NCI-H510A treated with DMSO at 0.1 percent for 48 hours (cell line): ENCODE data around the gene ALG3.

Experiments
- DNase-seq: peaks from one replicate; lab custom pipeline; 2025; lab: John Stamatoyannopoulos, UW

The ALG3 gene

GRCh38 chr3:184259878-184260723 is 11.3 kb upstream of the ALG3 start:
- no peak for DNase-seq

GRCh38 chr3:184259396-184259877 is 10.7 kb upstream of the ALG3 start:
- no peak for DNase-seq

- DNase-seq = no peak
Measured at GRCh38 chr3:184258926-184259325, 10.2 kb upstream of the ALG3 start.

GRCh38 chr3:184257083-184257915 is 8.5 kb upstream of the ALG3 start:
- no peak for DNase-seq

GRCh38 chr3:184255291-184256039 is 6.7 kb upstream of the ALG3 start:
- no peak for DNase-seq

- peak; percentile 92 for DNase-seq
Measured at GRCh38 chr3:184250167-184250828, 1.5 kb upstream of the ALG3 start.

GRCh38 chr3:184249412-184250166 is 827 bp upstream of the ALG3 start, which contains the start of gene EEF1AKMT4:
Gene EEF1AKMT4 (plus strand): TSS chr3:184249672. CDS start chr3:184249695, 23 bp downstream.
- peak; percentile 97 for DNase-seq

- no peak for DNase-seq
Measured at GRCh38 chr3:184242297-184242685, 6.5 kb downstream of the ALG3 start.

GRCh38 chr3:184241447-184242296 is 7.1 kb downstream of the ALG3 start:
- DNase-seq = peak; percentile 79

- DNase-seq = no peak
Measured at GRCh38 chr3:184241141-184241446, 7.7 kb downstream of the ALG3 start.

- no peak for DNase-seq
Measured at GRCh38 chr3:184240384-184241140, 8.2 kb downstream of the ALG3 start.

- no peak for DNase-seq
Measured at GRCh38 chr3:184239708-184240107, 9.1 kb downstream of the ALG3 start.

- DNase-seq = no peak
Measured at GRCh38 chr3:184239221-184239620, 9.5 kb downstream of the ALG3 start.

- DNase-seq = no peak
Measured at GRCh38 chr3:184238246-184238818, 10.4 kb downstream of the ALG3 start.

- DNase-seq = no peak
Measured at GRCh38 chr3:184237807-184238206, 11.0 kb downstream of the ALG3 start.

GRCh38 chr3:184237211-184237610 is 11.6 kb downstream of the ALG3 start:
- DNase-seq = no peak

GRCh38 chr3:184236636-184237035 is 12.1 kb downstream of the ALG3 start:
- DNase-seq = no peak

- DNase-seq = no peak
Measured at GRCh38 chr3:184236033-184236410, 12.7 kb downstream of the ALG3 start.
